HG03439 (cell line): ENCODE results near the gene CDH22.

Source experiments
- ATAC-seq: cut with Tn5 transposase; IDR thresholded peaks from one replicate; pipeline ENCODE4 v1.9.1; 2021; ENCODE audit warnings: mild to moderate bottlenecking, moderate library complexity; ENCODE audit not compliant: unreplicated experiment

The CDH22 gene

DNA sequence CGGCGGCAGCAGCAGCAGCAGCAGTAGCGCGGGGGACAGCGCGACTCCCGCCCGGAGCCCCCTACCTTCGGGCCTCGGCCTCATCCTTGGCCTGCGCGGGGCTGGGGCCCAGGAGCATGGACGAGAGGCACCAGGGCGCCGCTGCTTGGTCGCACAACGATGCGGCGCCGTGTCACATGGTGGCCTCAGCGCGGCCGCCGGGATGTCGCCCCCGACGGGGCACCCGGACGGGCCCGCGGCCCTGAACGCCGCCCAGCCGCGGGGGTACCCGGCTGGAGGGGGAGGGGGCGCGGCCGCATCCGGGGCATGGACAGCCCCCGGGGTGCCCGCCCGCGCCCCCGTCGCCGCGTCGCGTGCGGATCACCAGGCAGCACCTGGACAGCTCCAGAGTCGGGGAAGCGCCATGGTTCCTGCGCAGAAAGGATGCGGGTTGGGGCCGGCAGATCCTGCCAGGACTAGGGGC is 57.1 kb downstream of the CDH22 start:
- no peak for ATAC-seq

DNA sequence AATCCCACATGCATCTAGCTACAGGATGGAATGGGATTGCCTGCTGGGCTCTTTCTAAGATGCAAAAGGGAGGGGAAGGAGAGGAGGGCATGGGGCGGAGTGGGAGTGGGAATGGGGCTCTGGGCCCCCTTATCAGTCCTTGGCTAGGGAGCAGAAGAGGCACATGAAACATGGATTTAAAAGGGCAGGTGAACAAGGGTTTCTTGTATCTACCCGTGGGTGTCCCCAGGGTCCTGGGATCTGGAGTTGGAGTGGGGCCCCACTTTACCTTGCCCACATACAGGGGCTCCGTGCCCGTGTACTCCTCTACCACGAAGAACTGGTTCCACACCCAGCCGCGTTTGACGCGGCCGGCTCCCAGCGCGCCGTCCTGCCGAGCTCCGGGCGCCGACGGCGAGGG is 57.5 kb downstream of the CDH22 start:
- no peak for ATAC-seq

DNA sequence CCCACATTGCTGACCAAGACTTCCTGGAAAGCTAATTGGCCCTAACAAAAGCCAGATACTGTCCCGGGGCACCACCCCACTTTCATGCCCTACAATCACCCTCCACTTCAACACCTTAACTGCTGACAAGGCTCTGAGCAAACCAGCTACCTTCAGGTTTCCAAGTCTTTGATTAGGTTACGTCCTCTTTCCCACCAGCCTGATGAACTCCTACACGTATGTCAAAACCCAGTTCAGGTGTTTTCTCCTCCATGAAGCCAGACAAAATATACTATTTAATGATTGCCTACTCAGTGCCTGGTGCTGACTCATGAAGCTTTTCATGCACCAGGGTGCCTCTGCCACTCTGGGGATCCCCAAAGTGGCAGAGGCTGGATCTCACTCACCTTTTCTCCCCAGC is 58.6 kb downstream of the CDH22 start:
- ATAC-seq = no peak

DNA sequence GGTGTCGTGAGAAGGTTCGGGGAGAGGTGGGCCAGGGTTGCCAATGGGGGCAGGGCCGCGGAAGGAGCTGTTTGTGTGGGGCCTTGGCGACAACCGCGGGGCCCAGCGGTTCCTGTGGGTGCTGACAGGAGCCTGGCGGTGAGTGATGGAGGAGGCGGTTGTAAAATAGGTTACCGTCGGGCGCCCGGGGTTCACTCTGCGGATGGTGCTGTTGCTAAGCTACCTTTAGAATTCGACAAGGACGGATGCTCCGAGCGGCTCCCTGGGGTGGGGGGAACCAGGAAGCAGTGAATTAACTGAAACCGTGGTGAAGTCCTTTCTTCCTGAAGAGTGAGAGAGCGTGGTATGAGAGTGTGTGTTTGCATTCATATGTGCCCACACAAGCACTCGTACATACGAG is 61.7 kb downstream of the CDH22 start:
- no peak for ATAC-seq

DNA sequence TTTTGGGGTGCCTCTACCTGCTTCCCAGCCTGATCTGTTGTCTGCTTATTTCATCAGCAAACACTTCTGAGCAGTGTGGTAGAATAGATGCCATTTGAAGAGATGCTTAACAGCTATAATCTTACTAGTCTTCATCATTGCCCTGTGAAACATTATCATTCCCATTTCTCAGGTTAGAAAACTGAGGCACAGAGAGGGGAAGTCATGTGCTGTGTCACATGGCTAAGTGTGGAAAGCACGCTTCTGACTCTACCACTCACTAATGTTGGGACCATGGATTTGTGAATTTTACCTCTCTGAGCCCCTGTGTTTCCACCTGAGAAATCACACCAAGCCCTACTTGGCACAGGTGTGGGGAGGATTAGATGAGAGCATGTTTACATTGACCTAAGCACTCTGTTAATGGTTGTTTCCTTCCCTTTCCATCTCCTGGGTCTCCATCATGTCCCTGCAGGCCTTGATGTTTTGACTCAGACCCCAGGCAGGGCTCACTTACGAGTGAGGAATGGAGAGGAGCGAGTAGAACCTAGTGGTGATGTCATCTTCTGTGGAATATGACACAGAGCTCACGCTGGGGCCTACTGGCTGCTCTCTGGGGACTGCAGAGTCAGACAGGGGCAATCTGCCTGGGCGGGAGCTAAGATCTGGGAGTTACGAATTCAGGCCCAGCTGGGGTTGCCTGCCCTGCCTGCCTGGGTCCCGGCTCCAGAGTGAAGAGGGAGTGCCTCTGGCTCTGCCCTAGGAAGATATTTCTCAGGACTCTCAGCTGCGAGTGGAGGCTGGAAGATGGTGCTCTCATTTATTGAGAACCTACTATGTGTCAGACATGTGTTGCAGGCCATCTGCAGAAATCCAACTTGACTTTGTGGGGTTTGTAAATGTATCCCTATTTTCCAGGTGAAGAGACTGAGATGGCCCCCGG is 64.3 kb downstream of the CDH22 start:
- ATAC-seq = no peak

DNA sequence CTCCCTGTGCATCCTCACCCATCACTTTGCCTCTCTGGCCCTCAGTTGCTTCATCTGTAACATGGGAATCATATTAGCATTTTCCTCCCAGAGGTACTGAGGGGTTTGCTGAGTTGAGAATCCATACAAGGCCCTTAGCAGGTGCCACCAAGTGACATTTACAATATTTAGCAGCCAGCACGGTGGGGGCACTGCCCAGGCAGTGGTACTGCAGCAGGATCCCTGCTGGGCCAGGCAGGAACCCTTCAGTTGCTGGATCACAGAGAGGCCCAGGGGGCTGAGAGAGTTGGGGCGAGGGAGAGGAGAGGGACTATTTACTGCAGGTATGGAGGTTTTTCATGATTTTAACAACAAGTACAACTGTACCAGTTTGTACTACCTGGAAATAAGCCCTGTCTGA is 65.9 kb downstream of the CDH22 start:
- no peak for ATAC-seq

DNA sequence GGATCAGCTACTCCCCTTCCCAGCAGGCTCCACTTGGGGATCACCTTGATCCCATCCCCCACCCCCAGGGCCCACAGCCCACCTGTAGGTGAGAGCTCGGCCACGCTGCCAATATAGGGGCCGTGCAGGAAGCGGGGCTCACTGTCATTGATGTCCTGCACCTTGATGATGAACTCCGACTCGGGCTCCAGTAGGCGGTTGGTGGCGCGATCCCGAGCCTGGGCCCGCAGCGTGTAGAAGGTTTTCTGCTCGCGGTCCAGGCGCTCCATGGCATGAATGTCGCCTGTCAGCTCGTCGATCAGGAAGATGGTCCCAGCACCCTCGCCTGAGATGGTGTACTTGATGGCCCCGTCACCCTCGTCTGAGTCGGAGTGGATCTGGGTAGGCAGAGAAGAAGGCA is 67.4 kb downstream of the CDH22 start:
- no peak for ATAC-seq

DNA sequence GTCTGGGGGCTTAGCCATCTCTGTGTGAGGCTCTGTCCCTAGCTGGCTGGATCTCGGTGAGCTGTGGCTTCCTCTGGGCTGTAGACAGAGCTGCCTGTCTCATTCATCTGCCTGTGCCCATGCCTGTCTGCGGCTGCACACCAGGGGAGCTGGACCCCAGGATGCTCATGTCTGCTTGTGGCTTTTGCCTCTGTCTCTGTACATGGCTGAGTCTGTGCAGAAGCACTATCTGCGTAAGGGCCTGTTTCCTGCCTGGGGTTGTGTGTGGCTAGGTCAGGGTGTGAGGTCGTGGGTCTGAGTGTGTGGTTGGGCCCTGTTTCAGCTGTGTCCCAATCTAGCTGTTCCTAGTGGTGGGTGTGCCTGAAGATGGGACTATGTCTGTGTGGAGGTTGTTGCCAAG is 68.2 kb downstream of the CDH22 start:
- ATAC-seq = no peak

DNA sequence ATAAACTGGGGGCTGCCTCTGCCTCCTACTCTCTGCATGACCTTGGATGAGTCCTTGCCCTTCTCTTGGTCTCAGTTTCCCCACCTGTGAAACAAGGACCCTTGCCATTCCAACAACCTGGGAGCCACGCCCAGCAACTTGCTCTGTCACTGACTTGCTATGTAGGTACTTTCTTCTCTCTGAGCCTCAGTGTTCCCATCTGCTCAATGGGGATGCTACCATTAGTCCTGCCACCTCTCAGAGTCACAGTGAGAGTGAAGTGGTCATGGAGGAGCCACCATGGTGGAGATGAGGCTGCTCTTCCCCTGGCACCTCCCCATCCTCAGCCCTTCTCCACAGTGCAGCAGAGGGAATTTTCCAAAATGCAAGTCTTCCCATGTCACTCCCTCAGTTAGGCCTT is 70.6 kb downstream of the CDH22 start:
- ATAC-seq = no peak

DNA sequence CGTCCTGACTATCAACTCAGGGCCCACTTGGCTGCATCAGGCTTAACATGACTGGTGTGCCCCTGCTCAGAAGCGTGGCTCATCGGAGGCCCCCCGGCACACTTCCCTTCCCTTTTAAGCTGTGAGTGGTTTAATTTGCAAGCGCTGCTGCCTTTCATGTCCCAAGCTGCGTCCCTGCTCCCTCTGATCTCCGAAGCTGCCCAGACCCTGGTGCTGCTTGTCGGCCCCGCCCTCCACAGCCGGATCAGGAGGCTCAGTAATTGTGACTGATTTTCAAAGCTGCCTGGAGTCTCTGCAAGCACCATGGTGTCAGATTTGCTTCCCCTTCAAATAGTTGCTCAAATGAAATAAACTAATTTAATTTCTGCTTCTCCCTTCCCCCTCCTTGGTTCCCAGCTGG is 71.1 kb downstream of the CDH22 start:
- ATAC-seq = no peak

DNA sequence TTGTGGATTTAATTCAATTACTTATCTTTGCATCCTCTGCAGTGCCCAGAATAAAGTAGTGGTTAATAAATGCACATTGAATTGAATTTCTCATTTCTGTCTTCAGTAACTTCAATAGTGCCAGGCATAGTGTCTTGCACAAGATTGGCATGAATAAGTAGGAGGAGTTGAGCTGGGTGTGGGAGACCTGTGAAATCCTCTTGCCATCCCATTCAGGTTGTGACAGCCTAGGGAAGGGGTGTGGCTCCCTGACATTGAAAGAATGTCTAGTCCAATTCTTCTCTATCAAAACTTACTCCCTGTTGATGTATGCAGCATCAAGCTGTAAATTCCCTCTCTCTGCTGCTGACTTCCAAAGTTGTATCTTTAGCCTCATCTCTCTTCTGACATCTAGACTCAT is 73.2 kb downstream of the CDH22 start:
- no peak for ATAC-seq

DNA sequence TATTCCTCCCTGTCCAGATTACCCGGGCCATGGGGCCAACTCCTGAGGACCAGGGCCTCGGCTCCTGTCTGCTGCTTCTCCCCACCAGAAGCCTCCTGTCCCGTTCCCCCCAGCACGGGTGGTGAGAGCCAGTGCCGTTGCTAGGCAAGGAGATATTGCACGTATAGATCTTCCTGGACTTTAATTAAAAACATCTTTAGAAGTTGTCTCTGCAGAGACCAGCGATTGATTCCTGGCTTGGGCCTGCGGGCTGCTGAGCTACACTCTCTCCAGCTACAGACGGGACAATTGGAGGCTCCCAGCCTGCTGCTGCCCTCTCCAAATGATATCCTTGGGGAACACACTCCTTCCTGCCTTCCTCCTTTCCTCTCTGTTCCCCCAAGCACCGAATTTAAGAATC is 74.6 kb downstream of the CDH22 start:
- ATAC-seq = no peak

DNA sequence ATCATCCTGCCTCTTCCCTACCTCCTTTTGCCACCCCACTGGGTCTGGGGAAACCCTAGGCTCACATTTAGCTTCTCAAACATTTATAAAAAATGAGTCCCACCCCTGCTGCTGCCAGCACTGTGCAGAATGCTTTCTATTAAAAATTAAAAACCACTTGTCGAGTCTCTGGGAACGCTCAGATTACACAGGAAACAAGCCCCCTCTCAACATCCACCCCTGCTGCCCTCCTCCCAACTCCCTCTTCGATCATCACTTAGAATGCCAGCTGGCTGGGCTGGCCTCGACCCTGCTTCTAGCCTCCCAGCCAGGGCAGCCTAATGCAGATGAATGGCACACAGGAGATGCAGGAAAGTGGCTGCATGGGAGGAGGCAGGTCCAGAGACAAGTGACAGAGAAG is 75.8 kb downstream of the CDH22 start:
- no peak for ATAC-seq

DNA sequence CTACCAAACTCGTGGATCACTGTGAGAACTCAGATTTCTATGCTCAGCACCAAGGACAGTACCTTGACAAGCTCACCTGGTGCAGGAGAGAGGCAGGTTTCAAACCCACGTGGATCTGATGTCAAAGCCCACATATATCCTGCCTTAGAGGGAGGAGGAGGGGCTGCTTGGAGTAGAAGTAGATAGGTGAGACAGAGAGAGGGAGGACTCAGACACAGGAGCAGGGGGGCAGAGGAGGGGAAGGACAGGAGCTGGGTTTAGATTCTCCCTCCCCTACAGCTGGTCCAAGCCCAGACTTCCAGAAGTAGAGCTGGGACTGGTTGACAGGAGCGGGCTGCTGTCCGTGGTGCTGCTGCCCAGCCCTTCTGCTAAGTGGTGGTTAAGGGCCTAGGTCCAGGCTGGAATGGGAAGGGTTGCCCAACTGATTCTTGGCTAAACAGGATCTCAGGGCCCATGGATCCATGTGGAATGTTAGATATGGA is 77.5 kb downstream of the CDH22 start:
- no peak for ATAC-seq

DNA sequence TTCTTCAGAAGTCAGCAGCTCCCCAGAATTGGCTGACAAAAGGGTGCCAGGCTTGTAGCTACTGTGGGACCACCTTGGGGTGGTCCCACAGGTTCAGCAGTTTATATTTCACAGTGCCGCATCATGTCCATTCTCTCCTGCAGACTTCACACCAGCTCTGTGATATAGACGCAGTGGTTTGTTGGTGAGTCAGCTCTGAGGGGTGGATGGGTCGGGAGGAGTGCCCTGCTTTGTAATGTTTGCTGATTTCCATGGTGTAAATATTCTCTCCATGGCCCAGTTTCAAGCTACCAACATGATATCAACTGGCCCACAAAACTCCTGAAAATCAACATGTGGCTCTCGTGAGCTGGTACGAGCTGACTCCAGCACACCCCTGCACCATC is 78.2 kb downstream of the CDH22 start:
- ATAC-seq = no peak

DNA sequence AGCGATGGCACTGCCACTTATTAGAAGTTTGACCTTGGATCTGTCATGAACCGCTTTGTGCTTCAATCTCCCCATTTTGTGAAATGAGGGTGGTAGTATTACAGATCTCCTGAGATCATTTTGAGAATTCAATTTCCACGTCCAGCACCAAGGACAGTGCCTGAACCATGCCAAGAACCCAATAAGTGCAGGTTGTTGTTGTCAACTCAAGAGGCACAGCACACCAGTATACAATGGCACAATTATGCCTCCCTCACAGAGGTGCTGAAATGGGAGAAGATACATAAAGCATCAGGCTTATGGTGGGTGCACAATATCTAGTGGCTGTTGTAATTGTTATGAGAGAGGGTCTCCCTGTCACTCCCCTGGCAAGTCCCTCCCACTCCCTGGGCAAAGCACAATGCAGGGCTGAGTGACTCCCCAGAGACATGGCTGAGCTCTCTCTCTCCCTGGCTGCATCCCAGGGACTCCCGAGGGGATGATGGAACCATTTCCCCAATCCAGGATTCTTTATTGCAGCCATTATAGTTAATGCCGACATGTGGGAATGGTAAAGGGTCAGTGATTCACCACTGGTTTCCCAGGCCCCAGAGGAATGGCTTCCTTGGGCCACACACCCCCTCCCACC is 78.7 kb downstream of the CDH22 start:
- ATAC-seq = no peak

DNA sequence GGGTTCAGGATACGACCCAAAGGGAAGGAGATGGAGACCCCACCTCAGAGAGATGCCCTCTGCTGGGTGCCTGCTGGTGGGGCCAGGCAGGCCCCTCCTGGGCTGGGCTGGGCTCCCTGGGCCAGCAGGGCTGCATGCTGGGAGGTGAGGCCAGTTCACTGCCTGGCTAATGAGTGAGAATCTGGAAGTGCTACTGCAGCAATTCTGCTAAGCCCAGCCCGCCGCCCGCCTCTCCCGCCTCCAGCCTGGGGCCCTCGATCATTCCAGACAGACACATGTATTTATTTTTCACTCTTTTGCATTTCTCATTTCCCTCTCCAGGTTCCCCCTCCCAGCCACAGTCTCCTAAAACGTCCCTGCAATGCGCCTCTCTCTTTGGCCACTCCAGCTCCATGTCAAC is 79.6 kb downstream of the CDH22 start:
- no peak for ATAC-seq

DNA sequence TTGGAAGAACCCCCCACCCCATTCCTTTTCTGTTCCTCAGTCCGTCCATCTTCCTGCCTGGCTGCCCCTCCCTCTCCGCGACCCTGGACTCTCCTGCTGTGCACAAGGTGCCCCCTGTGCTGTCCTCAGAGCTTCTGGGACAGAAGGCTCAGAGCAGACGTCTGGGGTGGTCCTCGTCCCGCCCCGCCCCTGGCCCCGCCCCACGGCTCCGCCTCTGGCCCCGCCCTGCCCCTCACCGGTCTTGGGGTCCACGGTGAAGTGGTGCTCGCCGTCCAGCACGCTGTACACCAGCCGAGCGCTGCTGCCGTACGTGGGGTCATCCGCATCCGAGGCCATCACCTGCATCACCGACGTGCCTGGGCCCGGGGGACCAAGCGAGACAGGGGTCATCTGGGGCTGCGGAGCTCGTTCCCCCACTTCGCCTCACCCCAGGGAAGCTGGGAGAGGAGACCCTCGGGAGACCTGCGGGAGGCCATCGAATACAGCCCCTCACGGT is 81.0 kb downstream of the CDH22 start:
- no peak for ATAC-seq

DNA sequence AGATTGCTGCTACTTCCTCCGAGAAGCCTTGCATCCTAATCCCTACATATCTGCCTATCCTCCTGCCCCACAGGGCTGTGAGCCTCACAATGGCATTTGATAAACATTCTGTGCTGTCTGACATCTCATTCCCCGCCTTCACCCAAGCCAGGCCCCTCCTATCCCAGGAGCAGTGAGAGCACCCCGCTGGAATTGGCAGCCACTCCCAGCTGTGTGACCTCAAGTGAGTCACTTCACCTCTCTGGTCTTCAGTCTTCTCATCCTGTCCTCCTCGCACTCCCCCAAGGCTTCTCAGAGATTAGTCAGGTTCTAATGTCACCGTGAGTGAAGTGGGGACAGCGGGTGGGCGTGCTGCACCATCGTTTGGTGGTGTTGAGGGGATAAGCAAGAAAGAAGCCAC is 81.7 kb downstream of the CDH22 start:
- ATAC-seq = no peak

DNA sequence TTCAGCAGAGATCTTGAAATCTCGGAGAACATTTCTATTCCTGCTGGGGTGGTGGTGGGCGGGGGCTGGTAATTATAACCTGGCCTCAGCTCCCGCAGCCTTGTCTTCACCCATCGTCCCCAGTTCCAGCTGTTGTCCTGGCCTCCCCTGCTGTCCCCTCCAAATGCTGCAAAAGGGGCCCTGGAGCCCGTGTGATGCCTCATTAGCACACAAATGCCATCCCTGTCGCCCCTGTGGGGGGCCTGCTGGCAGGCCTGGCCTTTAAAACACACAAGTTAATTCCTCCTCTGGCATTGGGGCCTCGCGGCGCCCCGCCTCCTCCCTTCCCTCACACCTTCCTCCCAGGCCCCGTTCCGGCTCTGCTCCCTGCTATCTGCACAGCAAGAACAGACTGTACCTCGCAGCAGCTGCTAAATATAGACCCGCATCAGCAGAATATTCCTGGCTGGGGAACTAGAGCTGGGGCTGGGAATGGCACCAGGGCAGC is 85.7 kb downstream of the CDH22 start:
- ATAC-seq = no peak

DNA sequence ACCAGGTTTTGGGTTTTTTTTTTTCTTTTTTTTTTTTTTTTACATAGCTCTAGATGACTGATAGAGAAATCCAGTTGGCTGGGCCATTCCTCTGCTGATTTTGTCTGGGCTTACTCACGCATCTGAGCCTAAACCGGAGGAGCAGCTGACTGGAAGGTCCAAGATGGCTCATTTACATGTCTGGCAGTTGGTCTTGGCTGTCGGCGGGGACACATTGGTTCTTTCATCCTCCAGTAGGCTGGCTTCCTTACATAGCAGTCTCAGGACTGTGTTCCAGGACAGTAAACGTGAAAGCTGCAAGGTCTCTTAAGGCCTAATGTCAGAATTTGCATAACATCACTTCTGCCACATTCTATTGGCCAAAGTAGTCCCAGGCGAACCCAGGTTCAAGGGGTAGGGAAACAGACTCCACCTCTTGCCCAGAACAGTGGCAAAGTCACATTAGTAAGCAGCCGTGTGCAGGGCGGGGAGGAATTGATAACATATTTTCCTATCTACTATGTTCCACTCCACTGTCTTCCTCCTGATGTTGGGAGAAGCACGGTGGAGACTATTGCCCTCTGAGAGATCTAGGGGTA is 87.0 kb downstream of the CDH22 start:
- no peak for ATAC-seq
